HCT116 (cell line): ENCODE results near the gene MYH6. TPM values are rescaled to one million over a fixed set of nuclear protein-coding genes. Genes with fewer than 3 reads are reported as not detected.
"Not testable (repeated sequence)": the region's sequence is repeated elsewhere in the genome, so short reads cannot be mapped to it uniquely, and the experiment has no call there.

Experiments used
- ATAC-seq: fragments of 200-7000 bp; cut with Tn5 transposase; 2 replicates; pipeline ENCODE4 v1.9.1; 2020; ENCODE audit warnings: mild to moderate bottlenecking, moderate library complexity
- BruUV-seq: library from RNA; stranded (reverse); fragments of 400-500 nt; replicated peaks from 2 replicates; lab custom pipeline; 2021; lab: Mats Ljungman, UMichigan
- CTCF ChIA-PET: fragments of 300-600 bp; sonication (Branson Sonifier 250); formaldehyde crosslinking; loops from one replicate; lab custom pipeline; 2021; ENCODE audit warnings: antibody characterized with exemption; lab: Charles Lee
- POLR2A ChIA-PET: fragments of 300-600, 350-600 bp; sonication (Branson Sonifier 250); formaldehyde crosslinking; loops from one replicate; lab custom pipeline; 2021; ENCODE audit warnings: antibody characterized with exemption; lab: Charles Lee
- RAD21 ChIA-PET, 2 experiments: fragments of 300-600 bp; sonication (Branson Sonifier 250); formaldehyde crosslinking; loops; one replicate each; lab custom pipeline; 2023; ENCODE audit warnings: low total read pairs in 2 of 2; ENCODE audit not compliant: uncharacterized antibody in 2 of 2, unreplicated experiment in 2 of 2, low non-redundant PET in 1 of 2; lab: Charles Lee
- DNase-seq: peaks from one replicate; pipeline ENCODE4 v3.0.0-alpha.2; 2010; ENCODE audit warnings: low read depth, low spot score
- H2AFZ ChIP-seq: fragments of 200-600 bp; shearing (Covaris generic), sonication (generic); 2 replicates; pipeline ENCODE4 v1.6.1; 2017; ENCODE audit warnings: low read depth, mixed run types, mixed read lengths, antibody characterized with exemption, low read length; ENCODE audit not compliant: poor library complexity, severe bottlenecking
- H3K27ac ChIP-seq: 2 replicates; pipeline ENCODE4 v1.5.1; 2012; ENCODE audit warnings: low read depth, low read length
- H3K27me3 ChIP-seq: fragments of 200-600 bp; sonication (generic); 2 replicates; pipeline ENCODE4 v1.6.1; 2016; ENCODE audit warnings: mixed run types, low read length, mixed read lengths; ENCODE audit not compliant: insufficient read depth
- H3K36me3 ChIP-seq, 2 experiments: fragments of 200-500 bp in 1 of 2; fragments of 200-600 bp in 1 of 2; sonication (Bioruptor generic) in 1 of 2; sonication (generic) in 1 of 2; 2 replicates each; pipeline versions ENCODE4 v1.5.1 to v1.6.1; 2014 to 2016; ENCODE audit warnings: low read length in 2 of 2, inconsistent platforms in 1 of 2, mixed read lengths in 1 of 2, mixed run types in 1 of 2; ENCODE audit not compliant: insufficient read depth in 2 of 2, control insufficient read depth in 1 of 2
- H3K4me1 ChIP-seq, 2 experiments: fragments of 200-600 bp in 1 of 2; sonication (generic) in 1 of 2; 2 replicates each; pipeline versions ENCODE4 v1.5.1 to v1.6.1; 2012 to 2017; ENCODE audit warnings: low read length in 2 of 2, inconsistent platforms in 1 of 2, mild to moderate bottlenecking in 1 of 2, mixed read lengths in 1 of 2, mixed run types in 1 of 2, moderate library complexity in 1 of 2; ENCODE audit not compliant: insufficient read depth in 2 of 2, control insufficient read depth in 1 of 2
- H3K4me2 ChIP-seq: fragments of 200-600 bp; sonication (generic); 2 replicates; pipeline ENCODE4 v1.6.1; 2017; ENCODE audit warnings: mixed run types, low read length, mixed read lengths
- H3K4me3 ChIP-seq, 2 experiments: fragments of 200-600 bp in 1 of 2; sonication (generic) in 1 of 2; replicated peaks in 1 of 2; 2 replicates each; pipeline ENCODE4 v1.5.1; 2011 to 2016; ENCODE audit warnings: low read length in 2 of 2, control low read depth in 1 of 2, low read depth in 1 of 2, mild to moderate bottlenecking in 1 of 2, mixed read lengths in 1 of 2, mixed run types in 1 of 2
- H3K79me2 ChIP-seq: fragments of 200-600 bp; sonication (generic); 2 replicates; pipeline ENCODE4 v1.6.1; 2017; ENCODE audit warnings: mild to moderate bottlenecking, mixed run types, low read length, moderate library complexity, mixed read lengths; ENCODE audit not compliant: insufficient read depth
- H3K9ac ChIP-seq: fragments of 200-600 bp; sonication (generic); 2 replicates; pipeline ENCODE4 v1.6.1; 2016; ENCODE audit warnings: low read length, mixed read lengths
- H3K9me2 ChIP-seq: fragments of 200-600 bp; sonication (generic), shearing (Covaris generic); 2 replicates; pipeline ENCODE4 v1.6.1; 2017; ENCODE audit warnings: mixed run types, mild to moderate bottlenecking, moderate library complexity; ENCODE audit not compliant: insufficient read depth
- H3K9me3 ChIP-seq, 2 experiments: fragments of 200-500 bp in 1 of 2; fragments of 200-600 bp in 1 of 2; sonication (Bioruptor generic) in 1 of 2; sonication (generic) in 1 of 2; 2 replicates each; pipeline ENCODE4 v1.6.1; 2014 to 2017; ENCODE audit warnings: low read length in 2 of 2, mixed read lengths in 2 of 2, inconsistent platforms in 1 of 2, low read depth in 1 of 2, mild to moderate bottlenecking in 1 of 2, mixed run types in 1 of 2, moderate library complexity in 1 of 2; ENCODE audit not compliant: control insufficient read depth in 1 of 2, insufficient read depth in 1 of 2
- H4K20me1 ChIP-seq: fragments of 200-600 bp; sonication (generic), shearing (Covaris generic); 2 replicates; pipeline ENCODE4 v1.6.1; 2017; ENCODE audit warnings: mixed run types, mild to moderate bottlenecking, moderate library complexity; ENCODE audit not compliant: insufficient read depth
- CBX3 ChIP-seq: IDR thresholded peaks from 2 replicates; pipeline ENCODE4 v1.6.1; 2012; ENCODE audit warnings: low read depth
- EZH2 ChIP-seq: fragments of 200-600 bp; sonication (generic); IDR thresholded peaks from 2 replicates; pipeline ENCODE4 v1.6.1; 2017; ENCODE audit warnings: antibody characterized with exemption, mixed run types
- JUND ChIP-seq: IDR thresholded peaks from 2 replicates; pipeline ENCODE4 v1.6.1; 2012
- POLR2A ChIP-seq: IDR thresholded peaks from 2 replicates; pipeline ENCODE4 v1.7.0; 2011; ENCODE audit warnings: borderline replicate concordance; ENCODE audit not compliant: insufficient read depth, insufficient read length; ENCODE audit errors: extremely low read depth
- RAD21 ChIP-seq: IDR thresholded peaks from 2 replicates; pipeline ENCODE4 v1.6.1; 2012; ENCODE audit warnings: low read depth, mild to moderate bottlenecking
- ZNF274 ChIP-seq: fragments of 200-500 bp; sonication (Bioruptor generic); IDR thresholded peaks from 2 replicates; pipeline ENCODE4 v1.6.1; 2014; ENCODE audit warnings: mild to moderate bottlenecking, low read depth, low read length, inconsistent platforms
- intact Hi-C: fragments of 100-400 bp; cut with micrococcal nuclease; formaldehyde crosslinking; loops from 2 replicates; pipeline ENCODE4 v1.10.0; 2022
- total RNA-seq: library from RNA; stranded (reverse); gene quantifications from one replicate; pipeline ENCODE4 v1.2.1, GENCODE V29; 2021; ENCODE audit not compliant: unreplicated experiment

Gene MYH6
- total RNA-seq, 1 experiment from 2014 or later, result not detected

DNA sequence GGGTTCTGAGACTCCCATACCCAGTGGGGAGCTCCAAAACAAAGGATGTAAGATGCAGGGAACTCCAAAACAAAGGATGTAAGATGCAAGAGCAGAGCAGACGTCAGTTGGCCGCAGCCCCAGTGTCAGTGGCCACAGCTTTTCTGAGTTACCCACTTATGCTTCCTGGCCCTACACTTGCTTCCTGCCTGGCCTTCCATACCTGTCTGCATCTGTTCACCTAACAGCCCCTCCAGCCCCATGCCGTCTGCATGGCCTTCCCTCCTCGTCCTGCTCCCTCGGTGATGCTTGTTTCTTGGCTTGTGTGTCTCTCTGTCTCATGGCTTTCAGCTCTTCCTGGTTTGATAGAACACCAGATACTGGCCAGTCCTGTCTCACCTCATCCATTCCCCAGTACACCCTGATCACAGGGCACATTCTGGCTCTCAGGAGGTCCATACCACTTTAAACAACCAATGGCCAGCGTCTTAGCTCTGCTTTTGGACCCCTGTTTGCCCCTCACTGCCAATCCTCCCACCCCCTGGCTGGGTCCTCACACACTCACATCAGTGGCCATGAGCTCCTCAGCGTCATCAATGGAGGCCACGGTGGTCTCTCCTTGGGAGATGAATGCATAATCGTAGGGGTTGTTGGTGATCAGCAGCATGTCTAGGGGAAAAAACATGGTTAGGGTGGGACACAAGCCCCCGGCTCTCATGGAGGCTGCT, 22.1 kb upstream of the MYH6 start:
- BruUV-seq, result no TSS peak
- Histone ChIP-seq H3K27ac (no peak overlapping the region), H3K9me3 (no peaks in the 10 kb centered on the region), H3K4me1 (no peaks in the 10 kb centered on the region), H3K27me3 (peaks cover 12% of the 10 kb centered on the region), H3K36me3 (no peaks in the 10 kb centered on the region), H3K4me2 (no peak overlapping the region), H2AFZ (no peak overlapping the region), H3K4me3 (no peak overlapping the region), H3K79me2 (no peaks in the 10 kb centered on the region), H3K9me2 (no peaks in the 10 kb centered on the region), H3K9ac (no peak overlapping the region), H4K20me1 (no peaks in the 10 kb centered on the region)
- ATAC-seq (no peak), DNase-seq (no peak)
- ChIA-PET POLR2A (no interaction called here), RAD21 (no interaction called here), CTCF (interaction anchor here (1.0 kb wide), 1 partner anchor 136 kb away, joined by 3 read pairs; no protein-coding TSS in a partner anchor)
- intact Hi-C loops, result no loop called here
- no peak for TF ChIP-seq CBX3

- no peaks in the 10 kb centered on the region for H4K20me1 ChIP-seq
- no peak for ATAC-seq
- H3K4me1 ChIP-seq, result no peaks in the 10 kb centered on the region
- no peaks in the 10 kb centered on the region for H3K9me2 ChIP-seq
- no peaks in the 10 kb centered on the region for H3K36me3 ChIP-seq
- intact Hi-C loops, result no loop called here
- H3K27me3 ChIP-seq, result 0 out of 2 replicates have a peak, but pooled peaks cover 2% of the 10 kb centered on the region
- POLR2A ChIA-PET, result no interaction called here
- no peak overlapping the region for H3K27ac ChIP-seq
- no peaks in the 10 kb centered on the region for H3K79me2 ChIP-seq
- H3K4me3 ChIP-seq, result no peak overlapping the region
- H3K4me2 ChIP-seq, result no peak overlapping the region
- TF ChIP-seq EZH2, result no peak
- TF ChIP-seq POLR2A, result no peak
- no peak for TF ChIP-seq ZNF274
- no peak for TF ChIP-seq JUND
- no peak for TF ChIP-seq RAD21
- DNase-seq, result no peak
- H3K9ac ChIP-seq, result no peak overlapping the region
- BruUV-seq, result no TSS peak
- no peak overlapping the region for H2AFZ ChIP-seq
- CTCF ChIA-PET, result no interaction called here
- H3K9me3 ChIP-seq, result no peaks in the 10 kb centered on the region
- RAD21 ChIA-PET, result no interaction called here
Observed at GRCh38 chr14:23428686-23429495, 20.8 kb upstream of the MYH6 start.

- H3K4me3 ChIP-seq, H3K27me3 ChIP-seq, RAD21 ChIA-PET, ATAC-seq, H3K36me3 ChIP-seq, H4K20me1 ChIP-seq, H3K9ac ChIP-seq, intact Hi-C loops, POLR2A ChIA-PET, H3K4me1 ChIP-seq, CTCF ChIA-PET, BruUV-seq, H2AFZ ChIP-seq, H3K4me2 ChIP-seq, H3K27ac ChIP-seq, DNase-seq, H3K9me2 ChIP-seq, H3K9me3 ChIP-seq, H3K79me2 ChIP-seq: not testable (repeated sequence)
Observed at GRCh38 chr14:23425798-23426197, 17.7 kb upstream of the MYH6 start.
